ENCODE results near the gene SYNPO2.

Gene SYNPO2

GRCh38 chr4:118881512-118882146 lies 7.0 kb upstream of the SYNPO2 start:
- no peak for DNase-seq (ENCODE audit: low spot score)

- DNase-seq (ENCODE audit: low spot score) = no peak
Observed at GRCh38 chr4:118883861-118884260, 4.8 kb upstream of the SYNPO2 start.

GRCh38 chr4:118884716-118885115 lies 3.9 kb upstream of the SYNPO2 start:
- DNase-seq (ENCODE audit: low spot score) = no peak

DNA sequence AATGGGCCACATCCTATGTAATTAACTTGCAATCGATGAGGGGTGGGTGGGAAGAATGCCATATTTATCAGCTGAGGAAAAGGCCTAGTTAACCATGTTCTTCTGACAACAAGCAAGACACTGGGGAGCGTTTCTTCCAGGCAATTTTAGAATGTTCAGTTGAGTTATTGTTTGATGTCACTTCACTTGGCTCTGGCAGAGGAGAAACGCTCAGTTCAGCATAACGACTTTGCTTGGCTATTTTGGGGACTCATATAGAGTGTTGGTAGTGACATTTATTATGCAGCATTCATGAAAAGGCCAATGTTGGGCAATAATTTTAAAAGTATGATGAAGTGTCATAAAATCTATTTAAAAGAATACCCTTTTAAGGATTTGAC lies 648 bp downstream of the SYNPO2 start:
- no peak for DNase-seq (ENCODE audit: low spot score)

DNA sequence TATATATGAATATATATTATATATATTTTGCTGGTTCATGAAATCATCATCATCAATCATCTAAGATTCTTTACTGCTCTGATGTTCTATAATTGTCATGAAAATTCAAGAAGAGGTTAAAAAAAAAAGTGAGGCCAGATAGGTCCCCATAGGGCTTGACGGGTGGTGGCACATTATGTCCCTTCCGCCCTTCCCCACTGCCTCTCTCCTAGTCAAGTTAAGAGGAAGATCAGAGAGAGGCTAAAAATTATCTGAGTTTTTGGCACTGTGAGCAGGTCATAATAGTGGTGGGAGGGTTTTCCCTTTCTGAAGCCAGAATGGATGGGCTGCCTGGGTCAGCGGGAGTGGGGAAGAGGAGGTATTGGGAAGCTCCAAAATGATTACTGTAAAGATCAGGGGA lies 5.4 kb downstream of the SYNPO2 start:
- DNase-seq (ENCODE audit: low spot score) = no peak

GRCh38 chr4:118898221-118898620 lies 9.6 kb downstream of the SYNPO2 start:
- no peak for DNase-seq (ENCODE audit: low spot score)

GRCh38 chr4:118898684-118899138 lies 10.1 kb downstream of the SYNPO2 start:
- no peak for DNase-seq (ENCODE audit: low spot score)

- DNase-seq (ENCODE audit: low spot score) = no peak
Observed at GRCh38 chr4:118904418-118904817, 15.8 kb downstream of the SYNPO2 start.

GRCh38 chr4:118904935-118905334 lies 16.3 kb downstream of the SYNPO2 start:
- no peak for DNase-seq (ENCODE audit: low spot score)

GRCh38 chr4:118905566-118905965 lies 16.9 kb downstream of the SYNPO2 start:
- DNase-seq (ENCODE audit: low spot score) = no peak

GRCh38 chr4:118909173-118909956 lies 20.7 kb downstream of the SYNPO2 start:
- no peak for DNase-seq (ENCODE audit: low spot score)

GRCh38 chr4:118910221-118910620 lies 21.6 kb downstream of the SYNPO2 start:
- DNase-seq (ENCODE audit: low spot score) = no peak

DNA sequence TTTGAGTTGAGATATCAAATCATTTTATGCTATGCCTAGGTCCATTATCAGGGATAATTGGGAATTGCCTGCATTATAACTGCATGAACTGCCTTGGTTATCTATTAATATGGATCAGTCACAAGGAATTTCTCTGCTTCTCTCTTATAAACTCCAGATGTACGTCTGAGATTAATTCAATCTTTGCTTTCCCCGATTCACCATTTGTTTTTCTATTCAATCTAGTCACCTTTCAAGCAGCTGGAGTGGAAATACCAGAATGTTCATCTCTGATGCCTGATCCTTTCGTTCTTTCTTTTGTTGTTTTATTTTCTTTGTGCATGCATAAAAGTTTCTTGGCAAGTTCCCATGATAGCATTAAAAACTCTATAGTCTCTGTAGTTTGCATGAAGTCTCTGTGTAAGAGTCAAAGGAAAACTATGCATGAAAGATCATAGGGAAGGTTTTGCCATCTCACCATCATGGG lies 22.6 kb downstream of the SYNPO2 start:
- DNase-seq (ENCODE audit: low spot score) = no peak

GRCh38 chr4:118915468-118915867 lies 26.8 kb downstream of the SYNPO2 start:
- DNase-seq (ENCODE audit: low spot score) = no peak

DNA sequence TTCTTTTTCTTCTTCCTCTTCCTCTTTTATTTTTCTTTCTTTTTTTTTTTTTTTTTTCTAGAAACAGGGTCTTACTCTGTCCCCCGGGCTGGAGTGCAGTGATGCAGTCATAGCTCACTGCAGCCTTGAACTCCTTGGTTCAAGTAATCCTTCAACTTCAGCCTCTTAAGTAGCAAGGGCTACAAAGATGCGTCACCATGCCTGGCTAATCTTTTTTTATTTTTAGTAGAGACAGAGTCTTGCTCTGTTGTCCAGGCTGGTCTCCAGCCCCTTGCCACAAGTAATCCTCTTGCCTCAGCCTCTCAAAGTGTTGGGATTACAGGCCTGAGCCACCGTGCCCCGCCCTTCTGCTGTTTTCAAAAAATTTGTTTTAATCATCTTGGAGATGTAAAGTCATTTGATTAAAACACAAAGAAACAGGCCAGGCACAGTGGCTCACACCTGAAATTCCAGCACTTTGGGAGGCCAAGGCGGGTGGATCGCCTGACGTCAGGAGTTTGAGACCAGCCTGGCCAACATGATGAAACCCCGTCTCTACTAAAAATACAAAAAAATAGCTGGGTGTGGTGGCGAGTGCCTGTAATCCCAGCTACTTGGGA lies 28.1 kb downstream of the SYNPO2 start:
- no peak for DNase-seq (ENCODE audit: low spot score)

DNA sequence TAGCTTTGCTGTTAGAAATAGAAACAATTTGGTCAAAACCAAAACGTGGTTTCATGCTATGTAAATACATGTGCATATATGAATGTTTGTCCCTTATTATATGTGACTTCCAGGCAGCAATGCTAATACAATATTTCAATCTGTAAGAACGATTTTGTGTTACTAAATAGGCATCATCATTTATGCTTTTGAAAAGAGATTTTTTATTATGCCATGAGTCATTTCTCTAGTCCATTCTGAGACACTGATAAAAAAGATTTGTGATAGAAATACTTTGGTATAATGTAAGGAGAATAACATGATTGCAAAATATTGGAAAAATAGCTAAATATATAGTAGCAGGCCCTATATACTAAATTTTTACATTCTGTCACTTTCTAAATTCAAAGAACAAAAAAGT lies 28.9 kb downstream of the SYNPO2 start:
- DNase-seq (ENCODE audit: low spot score) = no peak

GRCh38 chr4:118918388-118918787 lies 29.7 kb downstream of the SYNPO2 start:
- no peak for DNase-seq (ENCODE audit: low spot score)

GRCh38 chr4:118920247-118920646 lies 31.6 kb downstream of the SYNPO2 start:
- no peak for DNase-seq (ENCODE audit: low spot score)

DNA sequence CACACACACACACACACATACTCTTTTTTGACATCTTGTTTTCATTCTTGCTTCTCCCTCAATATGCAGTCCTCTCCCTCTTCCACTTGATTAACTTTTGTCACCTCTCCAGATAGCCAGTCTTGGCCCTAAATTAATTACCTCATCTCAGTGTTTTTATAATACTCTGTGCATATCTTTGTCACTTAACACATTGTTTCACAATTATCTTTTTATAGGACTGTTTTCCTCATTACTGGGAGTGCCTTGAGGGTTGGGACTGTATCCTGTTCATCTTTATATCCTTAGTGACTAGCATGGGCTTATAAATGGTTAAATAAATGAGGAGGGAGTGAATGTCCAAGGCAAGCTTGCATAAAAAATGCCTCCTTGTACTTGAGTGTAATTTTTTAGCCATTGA lies 33.1 kb downstream of the SYNPO2 start:
- no peak for DNase-seq (ENCODE audit: low spot score)

DNA sequence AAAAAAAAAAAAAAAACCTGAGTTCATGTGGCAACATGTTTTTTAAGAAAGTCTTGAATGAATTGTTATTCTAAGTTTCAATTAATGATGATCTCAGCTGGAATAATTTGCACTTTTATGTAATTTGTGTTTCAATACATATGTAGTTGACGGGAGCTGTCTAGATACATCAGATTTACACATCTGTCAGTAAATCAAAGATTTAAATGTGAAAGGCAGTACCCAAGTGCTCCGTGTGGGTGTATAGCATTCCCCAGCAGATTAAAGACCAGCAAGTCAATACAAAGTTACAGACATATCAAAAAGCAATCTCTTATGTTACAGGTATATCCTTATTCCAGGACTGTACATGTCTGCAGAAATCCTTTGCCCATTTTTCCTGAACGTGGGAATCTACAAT lies 35.2 kb downstream of the SYNPO2 start:
- DNase-seq (ENCODE audit: low spot score) = no peak

GRCh38 chr4:118927974-118928373 lies 39.3 kb downstream of the SYNPO2 start:
- DNase-seq (ENCODE audit: low spot score) = no peak

- no peak for DNase-seq (ENCODE audit: low spot score)
Observed at GRCh38 chr4:118930255-118930654, 41.6 kb downstream of the SYNPO2 start.

DNA sequence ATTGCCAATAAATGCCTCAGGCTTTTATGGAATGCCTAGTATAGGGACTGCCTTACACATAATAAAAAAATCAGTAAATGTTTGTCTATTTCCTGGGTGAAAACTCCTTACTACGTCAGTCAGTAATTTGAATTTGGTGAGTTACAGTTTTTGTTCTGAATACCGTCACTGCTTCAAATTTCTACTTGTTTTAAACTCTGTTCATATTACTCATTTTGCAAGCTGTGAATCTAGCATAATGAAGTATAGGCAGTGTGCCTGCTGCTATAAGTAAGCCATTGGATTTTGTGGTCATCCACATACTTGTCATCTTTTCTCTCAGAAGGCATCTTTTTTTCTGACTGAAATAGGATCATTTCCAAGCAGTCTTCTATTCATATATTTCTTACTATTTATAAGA lies 43.1 kb downstream of the SYNPO2 start:
- no peak for DNase-seq (ENCODE audit: low spot score)
